HL-60/S4 treated with retinoic acid at 250 ng/mL for 4 days and 3 days (cell line): Measurements from ENCODE around the gene MAN1C1.
"Not testable (repeated sequence)": the region's sequence is repeated elsewhere in the genome, so short reads cannot be mapped to it uniquely, and the experiment has no call there.

ENCODE experiments used
- in situ Hi-C: fragments of 300-500 bp; cut with MboI; formaldehyde crosslinking; loops from 2 replicates; pipeline ENCODE4 v1.7.0; 2022; ENCODE audit warnings: low sequenced_read_pairs

The MAN1C1 gene

GRCh38 chr1:25732821-25733220 is 116.2 kb downstream of the MAN1C1 start:
- in situ Hi-C loops, result no loop called here

DNA sequence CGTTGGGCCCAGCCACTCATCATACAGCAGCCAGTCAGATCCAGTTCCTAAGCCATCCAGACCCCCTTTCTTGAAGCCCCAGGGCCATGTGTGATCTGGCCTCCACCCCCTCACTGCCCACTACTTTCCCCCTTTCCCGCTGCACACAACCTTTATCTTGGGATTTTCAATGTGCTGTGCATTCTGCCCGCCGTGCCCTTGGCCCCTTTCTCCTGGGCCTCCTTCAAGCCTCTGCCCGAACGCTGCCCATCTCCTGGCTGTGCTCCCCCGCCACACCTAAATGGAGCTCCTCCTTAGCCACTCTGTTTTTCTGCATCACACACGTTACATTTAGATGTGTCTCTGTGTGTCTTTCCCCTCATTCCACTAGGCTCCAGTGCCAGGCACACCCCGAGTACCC is 116.7 kb downstream of the MAN1C1 start:
- in situ Hi-C loops, result no loop called here

DNA sequence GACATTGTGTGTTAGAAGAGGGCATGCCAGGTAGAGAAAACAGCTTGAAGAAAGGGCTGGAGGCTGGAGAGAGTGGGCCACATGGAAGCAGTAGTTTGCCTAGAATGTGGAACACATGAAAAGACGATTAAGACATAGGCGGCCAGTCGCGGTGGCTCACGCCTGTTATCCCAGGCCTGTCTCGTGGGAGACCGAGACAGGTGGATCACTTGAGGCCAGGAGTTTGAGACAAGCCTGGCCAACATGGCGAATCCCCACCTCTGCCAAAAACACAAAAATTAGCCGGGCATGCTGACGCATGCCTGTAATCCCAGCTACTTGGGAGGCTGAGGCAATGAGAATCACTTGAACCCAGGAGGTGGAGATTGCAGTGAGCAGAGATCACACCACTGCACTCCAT is 118.4 kb downstream of the MAN1C1 start:
- in situ Hi-C loops, result not testable (repeated sequence)

- in situ Hi-C loops, result no loop called here
Measured at GRCh38 chr1:25735956-25736529, 119.5 kb downstream of the MAN1C1 start.

DNA sequence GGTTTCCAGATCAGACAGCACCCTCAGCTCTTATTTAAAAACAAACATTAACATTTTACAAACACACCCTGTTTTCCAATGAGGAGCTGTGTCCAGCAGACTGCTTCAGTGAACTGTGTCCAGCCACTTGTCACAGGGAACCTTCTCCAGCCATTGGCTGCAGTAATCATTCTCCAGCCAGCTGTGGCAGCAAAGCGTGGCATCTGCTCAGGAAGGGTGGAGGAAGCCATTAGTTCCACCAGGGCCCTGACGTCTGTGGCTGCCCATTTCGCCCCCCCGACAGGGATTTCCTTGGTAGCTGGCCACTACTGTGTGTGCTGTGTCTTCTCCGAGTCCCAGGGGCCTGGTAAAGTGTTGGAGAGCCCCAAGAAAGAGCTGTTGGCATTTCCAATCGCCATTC is 120.5 kb downstream of the MAN1C1 start:
- in situ Hi-C loops, result no loop called here

GRCh38 chr1:25738499-25738898 is 121.9 kb downstream of the MAN1C1 start:
- in situ Hi-C loops, result no loop called here

DNA sequence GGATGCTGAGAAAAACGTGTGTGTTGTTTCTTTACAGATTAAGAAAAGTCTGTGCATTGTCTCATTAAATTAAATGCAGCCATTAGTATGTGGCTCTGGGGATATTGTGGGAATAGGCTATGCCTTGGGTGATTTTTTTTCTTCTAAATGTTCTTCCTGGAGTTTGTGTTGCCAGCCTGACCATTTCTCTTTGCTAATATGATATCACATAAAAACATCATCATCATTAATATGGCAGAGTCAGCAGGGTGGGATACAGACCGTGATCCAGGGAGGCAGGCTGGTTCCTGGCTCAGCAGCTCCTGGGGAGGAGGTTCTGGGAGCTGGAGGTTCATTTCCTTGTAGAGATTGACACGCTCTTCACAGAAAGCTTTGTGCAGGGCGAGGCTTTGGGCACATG is 122.8 kb downstream of the MAN1C1 start:
- in situ Hi-C loops, result no loop called here

DNA sequence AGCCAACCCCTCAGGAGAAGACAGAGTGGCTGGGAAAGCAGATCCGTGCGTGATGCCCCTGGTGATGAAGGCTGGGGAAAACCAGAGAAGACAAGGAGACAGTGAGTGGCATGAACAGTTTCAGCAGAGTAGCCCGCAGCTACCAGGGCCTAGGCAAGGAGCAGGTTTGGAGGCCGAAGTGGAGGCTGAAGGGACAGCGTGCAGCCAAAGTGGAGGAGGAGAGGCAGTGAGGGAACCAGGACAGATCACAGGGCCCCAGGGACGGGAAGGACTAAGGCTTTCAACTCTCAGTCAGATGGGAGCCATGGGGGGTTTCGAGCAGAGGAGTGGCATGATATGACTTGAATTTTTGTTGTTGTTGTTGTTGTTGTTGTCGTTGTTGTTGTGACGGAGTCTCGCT is 123.5 kb downstream of the MAN1C1 start:
- in situ Hi-C loops, result no loop called here

- in situ Hi-C loops, result no loop called here
Measured at GRCh38 chr1:25742316-25742715, 125.7 kb downstream of the MAN1C1 start.

DNA sequence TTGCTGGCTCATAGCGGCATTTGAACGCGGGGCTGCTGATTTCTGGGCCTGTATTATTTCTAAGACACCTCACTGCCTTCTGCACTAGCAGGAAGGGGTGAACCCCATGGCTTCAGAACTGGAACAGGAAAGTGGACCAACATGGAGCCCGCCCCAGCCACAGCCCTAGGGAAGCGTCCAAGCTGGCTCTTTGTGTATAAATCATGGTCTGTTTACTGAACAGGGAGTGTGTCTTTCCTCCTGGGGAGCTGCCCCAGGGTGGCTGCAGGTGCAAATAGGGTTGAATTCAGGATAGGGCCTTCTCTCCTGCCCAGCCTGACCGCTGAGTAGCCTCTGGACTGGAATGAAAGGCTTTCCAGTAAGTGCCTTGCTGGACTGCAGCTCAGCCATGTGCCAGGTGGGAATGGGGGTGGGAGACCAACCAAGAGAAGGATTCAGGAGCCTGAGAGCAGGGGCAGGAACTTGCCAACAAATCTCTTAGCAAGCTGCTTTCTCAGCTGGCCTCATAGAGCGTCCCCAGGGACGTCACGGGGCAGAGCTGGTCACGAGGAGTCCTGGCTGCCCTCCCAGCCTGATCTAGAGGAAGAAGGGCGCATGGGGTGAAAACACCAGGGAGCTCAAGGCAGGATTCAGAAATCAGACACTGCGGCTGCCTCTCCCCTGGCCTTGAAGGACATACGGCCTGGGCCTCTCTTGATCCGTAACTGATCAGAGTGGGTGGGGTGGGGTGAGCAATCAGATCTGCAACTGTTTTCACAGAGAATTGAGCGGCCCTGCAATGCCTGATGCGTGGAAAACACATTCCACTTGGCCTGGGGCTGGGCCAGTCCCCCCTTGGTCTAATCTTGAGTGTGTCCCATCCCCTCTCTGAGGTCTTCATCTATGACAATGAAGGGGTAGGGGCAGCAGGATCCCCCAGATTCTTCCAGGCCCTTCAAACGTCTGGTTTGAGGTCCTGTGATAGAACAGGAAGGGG is 126.9 kb downstream of the MAN1C1 start:
- in situ Hi-C loops, result no loop called here

DNA sequence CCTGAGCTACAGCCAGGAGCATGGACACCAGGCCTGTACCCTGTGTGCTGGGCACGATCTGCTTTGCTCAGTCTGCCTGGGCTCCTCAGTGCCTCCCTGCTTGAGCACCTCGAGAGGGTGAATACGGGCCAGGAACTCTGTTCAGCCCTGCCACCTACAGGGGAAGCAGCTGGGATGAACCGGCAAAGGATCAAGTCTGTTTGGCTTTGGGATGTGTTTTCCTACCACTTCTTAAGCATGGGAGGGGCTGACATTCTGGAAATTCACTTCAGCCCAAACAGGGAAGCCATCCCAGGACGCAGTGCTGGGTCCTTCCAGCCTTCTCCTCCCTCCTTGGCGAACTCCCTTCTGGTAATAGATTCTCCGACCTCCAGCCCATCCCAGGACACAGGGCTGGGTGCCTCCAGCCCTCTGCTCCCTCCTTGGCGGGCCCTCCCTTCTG is 127.6 kb downstream of the MAN1C1 start:
- in situ Hi-C loops, result no loop called here

DNA sequence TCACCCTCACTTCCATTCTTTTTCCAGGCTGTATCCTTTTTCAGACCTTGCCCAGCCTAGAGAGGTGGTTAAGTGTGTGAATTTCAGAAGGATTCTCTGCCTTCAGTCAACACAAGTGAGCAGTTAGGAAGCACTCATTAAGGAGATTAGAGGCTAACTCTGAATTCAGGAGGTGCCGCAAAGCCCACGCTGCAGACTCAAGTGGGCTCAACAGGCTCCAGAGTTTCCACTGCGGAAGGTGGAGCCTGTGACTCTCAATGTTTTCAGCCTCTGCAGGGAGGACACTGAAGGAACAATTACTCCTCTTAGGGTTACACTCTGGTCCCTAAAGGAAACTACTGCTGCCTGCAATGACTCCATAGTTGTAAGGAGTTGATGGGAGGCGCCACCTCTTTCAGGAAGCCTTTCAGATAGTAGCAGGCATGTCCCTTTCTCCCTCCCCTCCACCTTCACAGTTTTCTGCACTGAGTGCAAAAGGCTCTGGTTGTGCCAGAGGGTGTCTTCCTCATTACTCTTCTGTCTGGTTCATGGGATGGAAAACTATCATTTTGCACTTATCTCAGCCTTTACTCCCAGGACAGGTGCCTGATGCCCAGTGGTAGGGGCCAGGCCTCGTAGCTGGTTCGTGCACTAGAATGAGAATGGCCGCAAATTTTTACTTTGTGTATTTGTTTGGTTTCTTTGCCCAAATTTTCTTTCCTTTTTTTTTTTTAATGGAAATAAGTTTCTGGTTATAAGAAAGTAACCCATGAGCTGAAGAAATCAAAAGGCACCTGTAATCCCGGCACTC is 128.2 kb downstream of the MAN1C1 start:
- in situ Hi-C loops, result no loop called here

DNA sequence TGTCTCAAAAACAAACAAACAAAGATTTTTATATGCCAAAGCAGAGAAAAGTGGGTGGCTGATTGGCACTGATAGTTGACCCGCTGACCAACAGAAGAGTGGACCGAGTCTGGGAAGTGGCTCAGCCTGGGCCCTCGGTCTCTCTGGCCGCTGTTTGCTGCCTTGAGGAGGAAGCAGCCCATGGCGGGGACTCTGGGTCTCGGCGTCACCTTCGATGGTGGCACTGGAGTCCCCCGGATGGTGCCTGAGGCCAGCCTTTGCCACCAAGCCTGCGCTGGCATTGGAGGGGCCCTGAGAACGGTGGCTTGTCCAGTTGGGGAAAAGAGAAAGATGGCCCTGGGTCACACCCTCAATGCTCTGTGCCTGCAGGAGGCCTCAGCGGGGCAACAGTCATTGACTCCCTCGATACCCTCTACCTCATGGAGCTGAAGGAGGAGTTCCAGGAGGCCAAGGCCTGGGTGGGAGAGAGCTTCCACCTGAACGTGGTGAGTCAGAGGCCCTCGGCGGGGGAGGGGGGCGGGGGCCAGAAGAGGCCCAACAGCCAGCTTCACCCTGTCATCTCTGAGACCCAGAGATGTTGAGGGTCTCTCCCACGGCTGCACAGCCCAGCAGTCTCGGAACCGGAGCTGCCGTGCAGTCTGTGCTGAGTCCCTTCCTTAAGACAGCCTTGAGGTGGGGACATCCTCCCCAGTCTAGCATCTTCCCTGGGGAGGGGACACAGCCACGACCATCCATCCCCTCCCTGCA is 129.9 kb downstream of the MAN1C1 start:
- in situ Hi-C loops, result no loop called here

DNA sequence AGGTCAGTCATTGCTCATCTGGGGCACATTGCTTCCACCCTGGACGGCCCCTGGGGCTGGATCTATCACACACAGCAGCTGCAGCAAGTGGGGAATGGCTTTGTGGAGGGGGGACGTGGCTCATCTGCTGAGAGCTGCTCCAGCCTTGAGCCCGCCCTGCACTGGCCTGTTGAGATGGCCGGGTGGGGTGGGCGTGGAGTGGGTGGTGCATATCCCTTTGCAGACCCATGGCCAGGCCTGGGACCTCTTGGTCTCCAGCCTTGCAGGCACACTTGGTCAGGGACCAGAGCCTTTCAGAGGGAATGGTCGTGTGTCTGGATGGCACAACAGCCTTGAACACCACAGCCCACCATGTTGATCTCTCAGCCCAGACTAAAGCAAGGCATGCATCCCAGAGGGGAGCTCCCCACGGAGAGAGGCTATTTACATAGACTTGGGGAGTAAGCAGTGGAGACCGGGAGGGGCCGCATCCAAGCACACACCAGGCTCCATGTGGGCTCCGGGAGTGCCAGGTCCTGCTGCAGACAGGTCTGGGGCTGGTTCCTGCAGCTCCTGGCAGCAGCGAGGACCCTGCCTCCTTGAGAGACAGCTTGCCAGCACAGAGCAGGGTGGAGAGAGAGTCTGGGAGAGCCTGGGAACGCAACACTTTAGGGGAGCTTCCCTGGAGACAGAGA is 130.6 kb downstream of the MAN1C1 start:
- in situ Hi-C loops, result no loop called here

GRCh38 chr1:25748531-25749205 is 132.1 kb downstream of the MAN1C1 start:
- in situ Hi-C loops, result no loop called here

DNA sequence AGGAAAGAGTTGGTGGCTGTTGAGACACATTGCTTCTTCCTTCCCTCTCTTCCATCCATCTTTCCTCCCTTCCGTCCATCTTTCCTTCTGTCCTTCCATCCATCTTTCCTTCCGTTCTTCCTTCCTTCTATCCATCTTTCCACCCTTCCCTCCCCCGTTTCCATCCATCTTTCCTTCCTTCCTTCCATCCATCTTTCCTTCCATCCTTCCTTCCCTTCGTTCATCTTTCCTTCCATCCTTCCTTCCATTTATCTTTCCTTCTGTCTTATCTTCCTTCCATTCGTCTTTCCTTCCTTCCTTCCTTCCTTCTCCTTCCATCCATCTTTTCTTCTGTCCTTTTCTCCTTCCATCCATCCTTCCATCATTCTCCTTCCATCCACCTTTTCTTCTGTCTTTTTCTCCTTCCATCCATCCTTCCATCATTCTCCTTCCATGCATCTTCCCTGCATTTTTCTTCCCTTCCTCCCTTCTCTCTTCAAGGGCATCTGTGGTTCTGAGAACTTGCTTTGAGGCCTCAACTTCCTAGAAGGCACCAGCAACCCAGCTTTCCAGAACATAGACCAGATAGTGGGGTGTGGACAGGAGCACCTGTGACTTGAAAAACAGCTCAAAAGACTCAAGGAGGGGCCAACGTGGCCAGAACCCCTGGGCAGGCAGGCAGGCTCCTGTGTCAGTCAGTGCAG is 134.5 kb downstream of the MAN1C1 start:
- in situ Hi-C loops, result no loop called here

- in situ Hi-C loops, result no loop called here
Measured at GRCh38 chr1:25754470-25755181, 138.0 kb downstream of the MAN1C1 start.

GRCh38 chr1:25755475-25756125 is 139.0 kb downstream of the MAN1C1 start:
- in situ Hi-C loops, result no loop called here
